Thymus (tissue), 11 donors: ENCODE data around the gene PNMA1. TPM values are rescaled to one million over a fixed set of nuclear protein-coding genes. Genes with fewer than 3 reads are reported as not detected.
A peak's percentile ranks its signal among the peaks of the same experiment; 100 is the strongest.

Experiments
- DNase-seq, 9 donors: peaks; one replicate each; pipeline ENCODE4 v3.0.0-alpha.2; 2013; ENCODE audit warnings: low spot score in 9 of 9, low read depth in 6 of 9, missing footprints in 1 of 9
- H3K27ac ChIP-seq, 2 donors: one replicate each; pipeline ENCODE4 v1.5.1; 2013; ENCODE audit warnings: control low read depth in 1 of 2, low read depth in 1 of 2, low read length in 1 of 2, mild to moderate bottlenecking in 1 of 2, moderate library complexity in 1 of 2
- H3K27me3 ChIP-seq, 2 donors: one replicate each; pipeline ENCODE4 v1.5.1; 2013; ENCODE audit warnings: low read length in 1 of 2; ENCODE audit not compliant: control insufficient read depth in 2 of 2, insufficient read depth in 1 of 2
- H3K36me3 ChIP-seq, 2 donors: one replicate each; pipeline ENCODE4 v1.5.1; 2013; ENCODE audit warnings: low read length in 1 of 2, mild to moderate bottlenecking in 1 of 2, moderate library complexity in 1 of 2; ENCODE audit not compliant: control insufficient read depth in 2 of 2, insufficient read depth in 2 of 2
- H3K4me1 ChIP-seq, 2 donors: one replicate each; pipeline ENCODE4 v1.5.1; 2013; ENCODE audit warnings: low read length in 2 of 2; ENCODE audit not compliant: control insufficient read depth in 2 of 2, insufficient read depth in 2 of 2
- H3K4me3 ChIP-seq, 2 donors: one replicate each; pipeline ENCODE4 v1.5.1; 2013; ENCODE audit warnings: low read length in 2 of 2, control low read depth in 1 of 2, mild to moderate bottlenecking in 1 of 2
- H3K9me3 ChIP-seq, 2 donors: one replicate each; pipeline ENCODE4 v1.5.1; 2013; ENCODE audit warnings: low read length in 1 of 2, mild to moderate bottlenecking in 1 of 2; ENCODE audit not compliant: control insufficient read depth in 2 of 2, insufficient read depth in 1 of 2
- WGBS: extraction: QIAGEN DNeasy Blood & Tissue Kit; methylation state at CpG from one replicate; pipeline ENCODE4 v1.1.7; 2013; 5-methylcytosine and 5-hydroxymethylcytosine counted together
- polyA plus RNA-seq: library from polyadenylated mRNA; stranded (reverse); fragments of 200-250 nt; gene quantifications from one replicate; pipeline ENCODE4 v1.2.3, GENCODE V29; 2013
- total RNA-seq: library from RNA; stranded (reverse); fragments of 120-200 nt; gene quantifications from one replicate; pipeline ENCODE4 v1.2.4, GENCODE V29; 2013
- donor health status: healthy.

PNMA1 gene
- total and polyA plus RNA-seq, 2 donors = 5.0 to 31.2 TPM

- peak overlapping the region; percentile 56 to 95 for H3K27ac ChIP-seq
- peaks cover 30 to 36% of the 10 kb centered on the region in 2 donors for H3K36me3 ChIP-seq
- DNase-seq = no peak
- WGBS = 71% methylated on average over 9 of the region's 9 CpGs
- H3K4me3 ChIP-seq = peak overlapping the region in 1 of 2 donors; percentile 35
- no peaks in the 10 kb centered on the region for H3K9me3 ChIP-seq
- no peaks in the 10 kb centered on the region for H3K27me3 ChIP-seq
- peaks cover 41 to 59% of the 10 kb centered on the region in 2 donors for H3K4me1 ChIP-seq
Observed at GRCh38 chr14:73740618-73741326, 26.6 kb upstream of the PNMA1 start.

- Histone ChIP-seq H3K27ac (peak overlapping the region; percentile 56 to 95), H3K4me1 (peaks cover 37 to 52% of the 10 kb centered on the region in 2 donors), H3K36me3 (peaks cover 33 to 42% of the 10 kb centered on the region in 2 donors), H3K4me3 (no peak overlapping the region), H3K27me3 (no peaks in the 10 kb centered on the region), H3K9me3 (no peaks in the 10 kb centered on the region)
- 93% methylated on average over 12 of the region's 12 CpGs for WGBS
- DNase-seq = no peak
Observed at GRCh38 chr14:73739899-73740617, 25.9 kb upstream of the PNMA1 start.

- peaks cover 30 to 45% of the 10 kb centered on the region in 2 donors for H3K4me1 ChIP-seq
- H3K27me3 ChIP-seq = no peaks in the 10 kb centered on the region
- DNase-seq = no peak
- no peak overlapping the region for H3K27ac ChIP-seq
- peaks cover 36 to 47% of the 10 kb centered on the region in 2 donors for H3K36me3 ChIP-seq
- 94% methylated on average over 21 of the region's 21 CpGs for WGBS
- no peaks in the 10 kb centered on the region for H3K9me3 ChIP-seq
- no peak overlapping the region for H3K4me3 ChIP-seq
Observed at GRCh38 chr14:73739174-73739898, 25.2 kb upstream of the PNMA1 start.

- peaks cover 24 to 38% of the 10 kb centered on the region in 2 donors for H3K4me1 ChIP-seq
- 97% methylated on average over 22 of the region's 22 CpGs for WGBS
- DNase-seq = no peak
- no peak overlapping the region for H3K4me3 ChIP-seq
- peaks cover 37 to 50% of the 10 kb centered on the region in 2 donors for H3K36me3 ChIP-seq
- no peaks in the 10 kb centered on the region for H3K27me3 ChIP-seq
- H3K9me3 ChIP-seq = no peaks in the 10 kb centered on the region
- H3K27ac ChIP-seq = no peak overlapping the region
Observed at GRCh38 chr14:73738518-73739173, 24.5 kb upstream of the PNMA1 start.

- DNase-seq = no peak
- H3K4me1 ChIP-seq = peaks cover 8 to 20% of the 10 kb centered on the region in 2 donors
- H3K4me3 ChIP-seq = no peak overlapping the region
- H3K36me3 ChIP-seq = peaks cover 43 to 55% of the 10 kb centered on the region in 2 donors
- no peaks in the 10 kb centered on the region for H3K9me3 ChIP-seq
- H3K27ac ChIP-seq = no peak overlapping the region
- WGBS = 96% methylated on average over 13 of the region's 13 CpGs
- no peaks in the 10 kb centered on the region for H3K27me3 ChIP-seq
Observed at GRCh38 chr14:73736842-73737241, 22.7 kb upstream of the PNMA1 start.

- H3K27ac ChIP-seq = no peak overlapping the region
- no peak overlapping the region for H3K4me3 ChIP-seq
Observed at GRCh38 chr14:73732006-73732405, 17.8 kb upstream of the PNMA1 start.

GRCh38 chr14:73731111-73731510, 16.9 kb upstream of the PNMA1 start:
- H3K27ac ChIP-seq = no peak overlapping the region
- no peak overlapping the region for H3K4me3 ChIP-seq
- 93% methylated on average over 3 of the region's 3 CpGs for WGBS
- H3K4me1 ChIP-seq = no peaks in the 10 kb centered on the region
- peaks cover 61 to 75% of the 10 kb centered on the region in 2 donors for H3K36me3 ChIP-seq
- no peaks in the 10 kb centered on the region for H3K9me3 ChIP-seq
- DNase-seq = no peak
- H3K27me3 ChIP-seq = no peaks in the 10 kb centered on the region

More at GRCh38 chr14:73732006-73732405, 17.8 kb upstream of the PNMA1 start:
- no peak for DNase-seq
- Histone ChIP-seq H3K4me1 (no peaks in the 10 kb centered on the region), H3K36me3 (peaks cover 58 to 73% of the 10 kb centered on the region in 2 donors), H3K9me3 (no peaks in the 10 kb centered on the region), H3K27me3 (no peaks in the 10 kb centered on the region)
- 97% methylated on average over 3 of the region's 3 CpGs for WGBS

GRCh38 chr14:73729556-73730265, 15.5 kb upstream of the PNMA1 start:
- WGBS = 99% methylated on average over 23 of the region's 23 CpGs
- no peak for DNase-seq
- peaks cover 71 to 78% of the 10 kb centered on the region in 2 donors for H3K36me3 ChIP-seq
- H3K27ac ChIP-seq = no peak overlapping the region
- H3K27me3 ChIP-seq = no peaks in the 10 kb centered on the region
- no peak overlapping the region for H3K4me3 ChIP-seq
- no peaks in the 10 kb centered on the region for H3K9me3 ChIP-seq
- H3K4me1 ChIP-seq = no peaks in the 10 kb centered on the region
